Neural progenitor cell (in vitro differentiated cells): ENCODE measurements around the gene RGS12.

ENCODE experiments used
- CTCF ChIP-seq: fragments of 200-600 bp; sonication (generic); IDR thresholded peaks from 2 replicates; pipeline ENCODE4 v1.5.1; 2017; ENCODE audit warnings: antibody characterized with exemption, mild to moderate bottlenecking
- EZH2 ChIP-seq: fragments of 200-600 bp; sonication (generic); IDR thresholded peaks from 2 replicates; pipeline ENCODE4 v1.6.1; 2017; ENCODE audit warnings: antibody characterized with exemption, mild to moderate bottlenecking, moderate library complexity
- EZH2phosphoT487 ChIP-seq: fragments of 200-600 bp; sonication (generic); IDR thresholded peaks from 2 replicates; pipeline ENCODE4 v1.6.1; 2017; ENCODE audit warnings: antibody characterized with exemption

- TF ChIP-seq EZH2phosphoT487 (no peak), CTCF (no peak), EZH2 (no peak)
Measured at GRCh38 chr4:3285558-3286334, 7.1 kb upstream of the RGS12 start.
